HepG2 (cell line): ENCODE results near the gene EBPL. TPM values are rescaled to one million over a fixed set of nuclear protein-coding genes. Genes with fewer than 3 reads are reported as not detected.
A peak's percentile ranks its signal among the peaks of the same experiment; 100 is the strongest.

Source experiments
- ATM ChIP-seq: fragments of 450-650 bp; IDR thresholded peaks from 2 replicates; pipeline ENCODE4 v1.7.1; 2017; ENCODE audit warnings: mild to moderate bottlenecking, borderline replicate concordance
- BCL6 ChIP-seq: IDR thresholded peaks from 2 replicates; pipeline ENCODE4 v1.6.1; 2016; ENCODE audit warnings: missing genetic modification reagents, missing compliant biosample characterization
- CBFB ChIP-seq: sonication (generic); formaldehyde crosslinking; IDR thresholded peaks from 2 replicates; pipeline ENCODE4 v1.4.0; 2020; ENCODE audit warnings: missing genetic modification reagents
- CEBPG ChIP-seq: IDR thresholded peaks from 2 replicates; pipeline ENCODE4 v1.6.1; 2016
- CERS6 ChIP-seq: sonication (generic); formaldehyde crosslinking; IDR thresholded peaks from 2 replicates; pipeline ENCODE4 v1.5.0; 2020; ENCODE audit warnings: missing genetic modification reagents
- DMAP1 ChIP-seq: IDR thresholded peaks from 2 replicates; pipeline ENCODE4 v1.6.1; 2016
- GLMP ChIP-seq: sonication (generic); formaldehyde crosslinking; IDR thresholded peaks from 2 replicates; pipeline ENCODE4 v1.9.0; 2021; ENCODE audit warnings: missing genetic modification reagents, mild to moderate bottlenecking, borderline replicate concordance
- HCFC1 ChIP-seq: fragments of 150-350 bp; IDR thresholded peaks from 2 replicates; pipeline ENCODE4 v1.6.1; 2014; ENCODE audit warnings: low read depth, low read length
- HNRNPUL1 ChIP-seq: fragments of 200-400 bp; formaldehyde crosslinking; IDR thresholded peaks from 2 replicates; pipeline ENCODE4 v1.6.1; 2017; ENCODE audit warnings: low read depth, mild to moderate bottlenecking, low read length, moderate library complexity
- IKZF1 ChIP-seq: fragments of 450-650 bp; IDR thresholded peaks from 2 replicates; pipeline ENCODE4 v1.7.1; 2016
- ISX ChIP-seq: sonication (generic); formaldehyde crosslinking; conservative IDR thresholded peaks from 2 replicates; pipeline ENCODE4 v1.5.0; 2020; ENCODE audit warnings: missing genetic modification reagents
- PHB2 ChIP-seq: fragments of 450-650 bp; IDR thresholded peaks from 2 replicates; pipeline ENCODE4 v1.6.1; 2018; ENCODE audit not compliant: partially characterized antibody
- POGK ChIP-seq: sonication (generic); formaldehyde crosslinking; conservative IDR thresholded peaks from 2 replicates; pipeline ENCODE4 v1.8.0; 2022; ENCODE audit warnings: mild to moderate bottlenecking, moderate library complexity, missing genetic modification reagents
- RBFOX2 ChIP-seq: fragments of 200-400 bp; formaldehyde crosslinking; IDR thresholded peaks from 2 replicates; pipeline ENCODE4 v1.6.1; 2017; ENCODE audit warnings: low read depth, mild to moderate bottlenecking, low read length
- SNAPC5 ChIP-seq: sonication (generic); formaldehyde crosslinking; IDR thresholded peaks from 2 replicates; pipeline ENCODE4 v1.8.1; 2023; ENCODE audit warnings: mild to moderate bottlenecking, missing genetic modification reagents, borderline replicate concordance
- STAT5B ChIP-seq: sonication (generic); formaldehyde crosslinking; IDR thresholded peaks from 2 replicates; pipeline ENCODE4 v1.4.0; 2020; ENCODE audit warnings: missing genetic modification reagents
- TAF1 ChIP-seq: sonication (generic); formaldehyde crosslinking; IDR thresholded peaks from 2 replicates; pipeline ENCODE4 v1.4.0; 2020; ENCODE audit warnings: missing genetic modification reagents
- TSC22D2 ChIP-seq: sonication (generic); formaldehyde crosslinking; IDR thresholded peaks from 2 replicates; pipeline ENCODE4 v1.5.1; 2020; ENCODE audit warnings: missing genetic modification reagents, mild to moderate bottlenecking, borderline replicate concordance
- ZBTB33 ChIP-seq: sonication (generic); formaldehyde crosslinking; IDR thresholded peaks from 2 replicates; pipeline ENCODE4 v1.4.0; 2020; ENCODE audit warnings: missing genetic modification reagents
- ZFP36 ChIP-seq: fragments of 150-350 bp; IDR thresholded peaks from 2 replicates; pipeline ENCODE4 v1.6.1; 2018; ENCODE audit warnings: borderline replicate concordance, low read length, low read depth; ENCODE audit not compliant: partially characterized antibody
- ZFYVE20 ChIP-seq: sonication (generic); formaldehyde crosslinking; IDR thresholded peaks from 2 replicates; pipeline ENCODE4 v1.8.0; 2023; ENCODE audit warnings: low read depth, mild to moderate bottlenecking, moderate library complexity, missing genetic modification reagents, borderline replicate concordance
- ZIK1 ChIP-seq: sonication (generic); formaldehyde crosslinking; IDR thresholded peaks from 2 replicates; pipeline ENCODE4 v1.5.0; 2020; ENCODE audit warnings: mild to moderate bottlenecking, low read depth, missing genetic modification reagents, borderline replicate concordance
- ZNF264 ChIP-seq: sonication (generic); formaldehyde crosslinking; IDR thresholded peaks from 2 replicates; pipeline ENCODE4 v1.4.0; 2020; ENCODE audit warnings: missing genetic modification reagents
- ZNF431 ChIP-seq: sonication (generic); formaldehyde crosslinking; IDR thresholded peaks from 2 replicates; pipeline ENCODE4 v1.9.0; 2022; ENCODE audit warnings: missing genetic modification reagents, low read depth, mild to moderate bottlenecking, borderline replicate concordance
- ZNF850 ChIP-seq: sonication (generic); formaldehyde crosslinking; conservative IDR thresholded peaks from 2 replicates; pipeline ENCODE4 v1.9.0; 2021; ENCODE audit warnings: mild to moderate bottlenecking, missing genetic modification reagents
- polyA plus RNA-seq, 8 experiments: library from polyadenylated mRNA; depleted of rRNA in 3 of 8; stranded (reverse) in 7 of 8; unstranded in 1 of 8; fragments of >200 nt; fragmentation: Illumina TruSeq in 4 of 8; extraction: Trizol in 4 of 8; gene quantifications; 2 replicates each; pipeline versions ENCODE4 v1.2.1 to v1.2.3, GENCODE V29; 2011 to 2016; ENCODE audit warnings: low read depth in 4 of 8, missing spikeins in 1 of 8, mixed read lengths in 1 of 8; ENCODE audit not compliant: insufficient read depth in 1 of 8
- total RNA-seq, 5 experiments: library from RNA; depleted of rRNA; stranded (reverse); fragments of >200 nt; fragmentation: Illumina TruSeq; extraction: Trizol; gene quantifications; 2 replicates each; pipeline ENCODE4 v1.2.3, GENCODE V29; 2016; ENCODE audit warnings: low read depth in 1 of 5

EBPL gene
- total and polyA plus RNA-seq, 2 of the 13 experiments (the other 11 are each of a cell fraction or from before 2014, with no cell fraction given) = 96.5 to 152 TPM

- TF ChIP-seq ZBTB33 (CRISPR knock-in tag) (no peak), ZIK1 (CRISPR knock-in tag) (no peak), ISX (CRISPR knock-in tag) (no peak), BCL6 (CRISPR knock-in tag) (peak; percentile 42; the same call in 1 of the 2 replicates), POGK (CRISPR knock-in tag) (0 out of 2 replicates have a peak, but pooled peaks have one; percentile 5), TSC22D2 (CRISPR knock-in tag) (no peak), ATM (no peak), STAT5B (CRISPR knock-in tag) (no peak), RBFOX2 (no peak), DMAP1 (CRISPR knock-in tag) (no peak), ZNF264 (CRISPR knock-in tag) (no peak), ZFYVE20 (CRISPR knock-in tag) (no peak), ZNF850 (CRISPR knock-in tag) (no peak), ZFP36 (no peak), GLMP (no peak), IKZF1 (no peak), SNAPC5 (CRISPR knock-in tag) (no peak), HCFC1 (no peak), TAF1 (CRISPR knock-in tag) (no peak), CBFB (CRISPR knock-in tag) (no peak), CEBPG (CRISPR knock-in tag) (peak; percentile 64), CERS6 (no peak), HNRNPUL1 (no peak), ZNF431 (CRISPR knock-in tag) (no peak), PHB2 (no peak)
These were observed 922 bp downstream of the EBPL start (continued) for GRCh38 chr13:49690133-49690994.
